H9 (cell line): ENCODE measurements around the gene ENGASE. TPM values are rescaled to one million over a fixed set of nuclear protein-coding genes. Genes with fewer than 3 reads are reported as not detected.
A peak's percentile ranks its signal among the peaks of the same experiment; 100 is the strongest.

Source experiments
- DNase-seq: peaks from one replicate; pipeline ENCODE4 v3.0.0-alpha.2; 2017
- H2AFZ ChIP-seq: one replicate; pipeline ENCODE4 v1.6.1; 2013; ENCODE audit warnings: mild to moderate bottlenecking, low read length, control low read depth, moderate library complexity
- H2AK5ac ChIP-seq: 2 replicates; pipeline ENCODE4 v1.6.1; 2013; ENCODE audit warnings: low read length, control low read depth, mixed read lengths; ENCODE audit not compliant: insufficient read length
- H2BK120ac ChIP-seq: one replicate; pipeline ENCODE4 v1.6.1; 2013; ENCODE audit warnings: low read depth, mild to moderate bottlenecking, low read length, control low read depth, inconsistent platforms; ENCODE audit not compliant: poor library complexity, severe bottlenecking
- H2BK12ac ChIP-seq: 2 replicates; pipeline ENCODE4 v1.6.1; 2013; ENCODE audit warnings: low read length, control low read depth, mixed read lengths, low read depth; ENCODE audit not compliant: insufficient read length
- H2BK15ac ChIP-seq: 2 replicates; pipeline ENCODE4 v1.6.1; 2013; ENCODE audit warnings: low read depth, low read length, control low read depth
- H2BK20ac ChIP-seq: one replicate; pipeline ENCODE4 v1.6.1; 2013; ENCODE audit warnings: low read depth, mild to moderate bottlenecking, low read length, control low read depth, inconsistent platforms; ENCODE audit not compliant: poor library complexity, severe bottlenecking
- H2BK5ac ChIP-seq: 2 replicates; pipeline ENCODE4 v1.6.1; 2013; ENCODE audit warnings: low read length, control low read depth, mixed read lengths; ENCODE audit not compliant: insufficient read length
- H3K14ac ChIP-seq: 2 replicates; pipeline ENCODE4 v1.6.1; 2013; ENCODE audit warnings: low read length, control low read depth; ENCODE audit not compliant: insufficient read depth
- H3K18ac ChIP-seq: 2 replicates; pipeline ENCODE4 v1.6.1; 2013; ENCODE audit warnings: low read depth, mild to moderate bottlenecking, mixed read lengths, low read length, control low read depth; ENCODE audit not compliant: insufficient read length
- H3K23ac ChIP-seq: 2 replicates; pipeline ENCODE4 v1.6.1; 2013; ENCODE audit warnings: low read length, control low read depth, mixed read lengths, low read depth; ENCODE audit not compliant: insufficient read length
- H3K23me2 ChIP-seq: 2 replicates; pipeline ENCODE4 v1.6.1; 2013; ENCODE audit warnings: low read depth, mild to moderate bottlenecking, mixed read lengths, low read length, control low read depth; ENCODE audit not compliant: insufficient read length, poor library complexity, severe bottlenecking
- H3K27ac ChIP-seq: 2 replicates; pipeline ENCODE4 v1.5.1; 2013; ENCODE audit warnings: low read length, control low read depth, mixed read lengths, low read depth; ENCODE audit not compliant: insufficient read length
- H3K27me3 ChIP-seq: 2 replicates; pipeline ENCODE4 v1.6.1; 2013; ENCODE audit warnings: low read length, control low read depth, inconsistent platforms; ENCODE audit not compliant: insufficient read depth
- H3K4ac ChIP-seq: 2 replicates; pipeline ENCODE4 v1.6.1; 2013; ENCODE audit warnings: low read depth, mild to moderate bottlenecking, control low read depth, inconsistent platforms, low read length, moderate library complexity
- H3K4me1 ChIP-seq: 2 replicates; pipeline ENCODE4 v1.6.1; 2013; ENCODE audit warnings: low read length, control low read depth, inconsistent platforms; ENCODE audit not compliant: insufficient read depth
- H3K4me2 ChIP-seq: 2 replicates; pipeline ENCODE4 v1.6.1; 2013; ENCODE audit warnings: low read length, control low read depth, mixed read lengths; ENCODE audit not compliant: insufficient read length, insufficient read depth
- H3K56ac ChIP-seq: 2 replicates; pipeline ENCODE4 v1.6.1; 2013; ENCODE audit warnings: low read depth, mild to moderate bottlenecking, mixed read lengths, low read length, control low read depth; ENCODE audit not compliant: insufficient read length
- H3K79me1 ChIP-seq: 2 replicates; pipeline ENCODE4 v1.6.1; 2013; ENCODE audit warnings: low read depth, mild to moderate bottlenecking, moderate library complexity, low read length, control low read depth, inconsistent platforms; ENCODE audit not compliant: insufficient read depth, poor library complexity, severe bottlenecking
- H3K79me2 ChIP-seq: 2 replicates; pipeline ENCODE4 v1.6.1; 2013; ENCODE audit warnings: low read length, control low read depth, inconsistent platforms; ENCODE audit not compliant: insufficient read depth
- H3K9ac ChIP-seq: 2 replicates; pipeline ENCODE4 v1.6.1; 2013; ENCODE audit warnings: low read length, control low read depth, mixed read lengths; ENCODE audit not compliant: insufficient read length; ENCODE audit errors: extremely low read depth
- H3K9me3 ChIP-seq: one replicate; pipeline ENCODE4 v1.6.1; 2013; ENCODE audit warnings: low read depth, low read length, inconsistent platforms; ENCODE audit not compliant: control insufficient read depth
- H3T11ph ChIP-seq: one replicate; pipeline ENCODE4 v1.6.1; 2013; ENCODE audit warnings: mild to moderate bottlenecking, low read length, control low read depth, inconsistent platforms
- H4K20me1 ChIP-seq: one replicate; pipeline ENCODE4 v1.6.1; 2013; ENCODE audit not compliant: control insufficient read depth, insufficient read length, insufficient read depth
- H4K5ac ChIP-seq: 2 replicates; pipeline ENCODE4 v1.6.1; 2013; ENCODE audit warnings: low read depth, mild to moderate bottlenecking, mixed read lengths, low read length, control low read depth; ENCODE audit not compliant: insufficient read length
- H4K8ac ChIP-seq: replicated peaks from 2 replicates; pipeline ENCODE4 v1.6.1; 2013; ENCODE audit warnings: low read length, control low read depth, mixed read lengths, low read depth; ENCODE audit not compliant: insufficient read length
- H4K91ac ChIP-seq: 2 replicates; pipeline ENCODE4 v1.6.1; 2013; ENCODE audit warnings: low read depth, mild to moderate bottlenecking, moderate library complexity, mixed read lengths, low read length, control low read depth; ENCODE audit not compliant: insufficient read length
- H3K27ac Mint-ChIP-seq, 3 experiments: 2 replicates in 2 of 3; 3 replicates in 1 of 3; pipeline ENCODE4 v1.8.0; 2020 to 2021; ENCODE audit warnings: mixed read lengths in 3 of 3, mild to moderate bottlenecking in 1 of 3, moderate library complexity in 1 of 3
- H3K27me3 Mint-ChIP-seq: 2 replicates; pipeline ENCODE4 v1.8.0; 2021; ENCODE audit warnings: low read depth, mild to moderate bottlenecking, moderate library complexity, mixed read lengths
- H3K36me3 Mint-ChIP-seq, 3 experiments: 2 replicates in 2 of 3; 3 replicates in 1 of 3; pipeline ENCODE4 v1.8.0; 2020 to 2021; ENCODE audit warnings: low read depth in 3 of 3, mixed read lengths in 3 of 3; ENCODE audit not compliant: insufficient read depth in 1 of 3
- H3K4me1 Mint-ChIP-seq, 2 experiments: 2 replicates each; pipeline ENCODE4 v1.8.0; 2020; ENCODE audit warnings: mixed read lengths in 2 of 2
- H3K4me3 Mint-ChIP-seq, 2 experiments: 2 replicates in 1 of 2; 3 replicates in 1 of 2; pipeline ENCODE4 v1.8.0; 2020 to 2021; ENCODE audit warnings: mild to moderate bottlenecking in 2 of 2, mixed read lengths in 2 of 2, moderate library complexity in 1 of 2
- H3K9me3 Mint-ChIP-seq, 2 experiments: 2 replicates in 1 of 2; 3 replicates in 1 of 2; pipeline ENCODE4 v1.8.0; 2020; ENCODE audit warnings: mild to moderate bottlenecking in 2 of 2, mixed read lengths in 2 of 2, moderate library complexity in 1 of 2
- CTCF ChIP-seq: fragments of 200-600 bp; sonication (generic); conservative IDR thresholded peaks from 3 replicates; pipeline ENCODE4 v1.8.0; 2021; ENCODE audit warnings: antibody characterized with exemption, mild to moderate bottlenecking
- WGBS: extraction: QIAGEN DNeasy Blood & Tissue Kit; methylation state at CpG from one replicate; pipeline ENCODE4 v1.1.7; 2013; ENCODE audit warnings: missing lambda C conversion rate, low lambda C conversion rate, mixed read lengths; ENCODE audit not compliant: insufficient read length; ENCODE audit errors: extremely low coverage; 5-methylcytosine and 5-hydroxymethylcytosine counted together
- total RNA-seq: library from RNA; stranded (reverse); gene quantifications from 2 replicates; pipeline ENCODE4 v1.2.1, GENCODE V29; 2021

Gene ENGASE
- total RNA-seq, 1 experiment from 2014 or later, result 20.6 TPM

DNA sequence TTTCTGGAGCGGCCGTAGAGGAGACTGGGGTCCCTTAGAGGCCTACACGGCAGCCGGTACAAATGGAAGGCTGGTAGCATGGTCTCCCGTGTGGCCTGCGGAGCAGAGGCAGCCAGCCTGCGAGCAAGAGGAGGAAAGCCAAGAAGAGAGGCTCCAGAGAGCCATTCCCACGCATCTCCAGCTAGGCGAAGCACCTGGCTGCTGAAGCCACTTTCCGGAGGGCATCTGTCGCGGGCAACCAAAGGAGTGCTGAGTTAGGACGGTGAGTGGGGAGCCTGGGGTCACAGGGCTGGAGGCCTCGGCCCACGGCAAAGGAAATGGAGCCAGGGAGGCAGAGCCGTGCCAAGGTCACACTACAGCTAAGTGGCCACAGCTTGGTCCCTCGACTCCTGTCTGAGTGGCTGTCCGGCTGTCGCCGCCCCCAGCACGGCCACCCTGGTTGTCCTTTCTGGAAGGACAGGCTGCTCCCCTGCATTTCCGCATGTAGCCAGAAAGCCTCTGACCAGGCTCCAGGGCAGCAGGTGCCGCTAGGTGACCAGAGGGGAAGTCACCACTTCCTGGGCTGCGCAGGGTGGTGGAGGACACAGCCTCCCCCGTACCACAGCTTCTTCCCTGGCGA, 33.7 kb downstream of the ENGASE start:
- Histone ChIP-seq H2AK5ac (no peak overlapping the region), H3K4me1 (no peaks in the 10 kb centered on the region), H4K8ac (no peak overlapping the region), H3K18ac (no peak overlapping the region), H2AFZ (no peak overlapping the region), H2BK12ac (no peak overlapping the region), H3K27ac (no peak overlapping the region), H2BK120ac (no peak overlapping the region), H3K14ac (no peak overlapping the region), H3K4ac (no peak overlapping the region), H3K79me1 (no peaks in the 10 kb centered on the region), H3K79me2 (no peaks in the 10 kb centered on the region), H3K4me2 (no peak overlapping the region), H3K9ac (no peak overlapping the region), H3K27me3 (no peaks in the 10 kb centered on the region), H4K5ac (no peak overlapping the region), H4K91ac (no peak overlapping the region), H4K20me1 (no peaks in the 10 kb centered on the region), H3T11ph (no peak overlapping the region), H3K9me3 (no peaks in the 10 kb centered on the region), H2BK5ac (no peak overlapping the region), H2BK15ac (no peak overlapping the region), H3K56ac (no peak overlapping the region), H3K23ac (no peak overlapping the region), H2BK20ac (no peak overlapping the region), H3K23me2 (no peaks in the 10 kb centered on the region)
- no peak for TF ChIP-seq CTCF
- DNase-seq, result no peak
- H3K9me3 Mint-ChIP-seq, result no peaks in the 10 kb centered on the region
- peaks cover 0 to 7% of the 10 kb centered on the region in 2 experiments; a peak in 1 of 4 replicates for H3K4me1 Mint-ChIP-seq
- no peak overlapping the region for H3K4me3 Mint-ChIP-seq
- H3K27ac Mint-ChIP-seq, result peak overlapping the region in 1 of 3 experiments; percentile 19; a peak in 1 of 7 replicates
- no peaks in the 10 kb centered on the region; the same call in 1 of the 2 replicates for H3K27me3 Mint-ChIP-seq
- no CpG with 5 or more reads among the region's 26 CpGs for WGBS
- H3K36me3 Mint-ChIP-seq, result no peaks in the 10 kb centered on the region; a peak in 1 of 7 replicates
